GM12874 (cell line): Measurements from ENCODE around the gene NDUFB2.

ENCODE experiments used
- CTCF ChIP-seq: IDR thresholded peaks from 2 replicates; pipeline ENCODE4 v1.5.1; 2011; ENCODE audit warnings: low read depth, mild to moderate bottlenecking, control low read depth, low read length, moderate library complexity; ENCODE audit not compliant: insufficient read depth

NDUFB2 gene

GRCh38 chr7:140689199-140690152, 7.0 kb upstream of the NDUFB2 start:
- no peak for TF ChIP-seq CTCF

GRCh38 chr7:140691376-140692045, 5.0 kb upstream of the NDUFB2 start:
- no peak for TF ChIP-seq CTCF

GRCh38 chr7:140694592-140694991, 1.9 kb upstream of the NDUFB2 start:
- no peak for TF ChIP-seq CTCF

GRCh38 chr7:140695381-140695780, 1.1 kb upstream of the NDUFB2 start:
- no peak for TF ChIP-seq CTCF

GRCh38 chr7:140696024-140696679, 356 bp upstream of the NDUFB2 start:
- no peak for TF ChIP-seq CTCF

GRCh38 chr7:140697447-140698143, 1.1 kb downstream of the NDUFB2 start:
- no peak for TF ChIP-seq CTCF

- TF ChIP-seq CTCF = no peak
These were observed 2.0 kb downstream of the NDUFB2 start for GRCh38 chr7:140698477-140698876.
